ENCODE data around the gene AIG1. TPM values are rescaled to one million over a fixed set of nuclear protein-coding genes. Genes with fewer than 3 reads are reported as not detected.

Gene AIG1
- total RNA-seq, 6 experiments from 2014 or later = 50.7 to 70.5 (median 52.5) TPM

GRCh38 chr6:143346004-143346403 is 285.3 kb downstream of the AIG1 start:
- H3K27me3 Mint-ChIP-seq (ENCODE audit: insufficient read depth) = no peaks in the 10 kb centered on the region
- H3K4me3 Mint-ChIP-seq = no peak overlapping the region
- H3K4me1 Mint-ChIP-seq (ENCODE audit: low read depth) = peaks cover 13% of the 10 kb centered on the region
- no peaks in the 10 kb centered on the region for H3K9me3 Mint-ChIP-seq
- TF ChIP-seq CTCF (IDR thresholded peaks at IDR 0.05) = no peak
- DNase-seq = no peak
- H3K36me3 Mint-ChIP-seq (ENCODE audit: low read depth) = peaks cover 13% of the 10 kb centered on the region
- H3K27ac Mint-ChIP-seq = no peak overlapping the region

GRCh38 chr6:143348531-143348930 is 287.8 kb downstream of the AIG1 start:
- no peak for DNase-seq
- Mint-ChIP-seq H3K27ac (no peak overlapping the region), H3K4me3 (no peak overlapping the region), H3K27me3 (ENCODE audit: insufficient read depth) (no peaks in the 10 kb centered on the region), H3K36me3 (ENCODE audit: low read depth) (peaks cover 6% of the 10 kb centered on the region; the same call in 1 of the 2 replicates), H3K4me1 (ENCODE audit: low read depth) (peaks cover 13% of the 10 kb centered on the region), H3K9me3 (no peaks in the 10 kb centered on the region)
- TF ChIP-seq CTCF (IDR thresholded peaks at IDR 0.05) = no peak

DNA sequence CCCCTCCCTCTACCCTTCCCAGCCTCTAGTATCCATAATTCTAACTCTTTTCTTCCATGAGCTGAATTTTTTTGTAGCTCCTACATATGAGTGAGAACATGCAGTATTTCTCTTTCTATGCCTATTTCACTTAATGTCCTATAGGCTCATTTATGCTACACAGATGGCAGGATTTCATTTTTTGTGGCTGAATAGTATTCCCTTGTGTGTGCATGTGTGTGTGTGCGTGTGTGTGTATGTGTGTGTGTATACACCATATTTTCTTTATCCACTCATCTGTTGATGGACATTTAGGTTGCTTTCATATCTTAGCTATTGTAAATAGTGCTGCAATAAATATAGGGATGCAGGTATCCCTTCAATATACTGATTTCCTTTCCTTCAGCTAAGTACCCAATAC is 288.8 kb downstream of the AIG1 start:
- peaks cover 13% of the 10 kb centered on the region for H3K4me1 Mint-ChIP-seq (ENCODE audit: low read depth)
- H3K36me3 Mint-ChIP-seq (ENCODE audit: low read depth) = peaks cover 6% of the 10 kb centered on the region; the same call in 1 of the 2 replicates

DNA sequence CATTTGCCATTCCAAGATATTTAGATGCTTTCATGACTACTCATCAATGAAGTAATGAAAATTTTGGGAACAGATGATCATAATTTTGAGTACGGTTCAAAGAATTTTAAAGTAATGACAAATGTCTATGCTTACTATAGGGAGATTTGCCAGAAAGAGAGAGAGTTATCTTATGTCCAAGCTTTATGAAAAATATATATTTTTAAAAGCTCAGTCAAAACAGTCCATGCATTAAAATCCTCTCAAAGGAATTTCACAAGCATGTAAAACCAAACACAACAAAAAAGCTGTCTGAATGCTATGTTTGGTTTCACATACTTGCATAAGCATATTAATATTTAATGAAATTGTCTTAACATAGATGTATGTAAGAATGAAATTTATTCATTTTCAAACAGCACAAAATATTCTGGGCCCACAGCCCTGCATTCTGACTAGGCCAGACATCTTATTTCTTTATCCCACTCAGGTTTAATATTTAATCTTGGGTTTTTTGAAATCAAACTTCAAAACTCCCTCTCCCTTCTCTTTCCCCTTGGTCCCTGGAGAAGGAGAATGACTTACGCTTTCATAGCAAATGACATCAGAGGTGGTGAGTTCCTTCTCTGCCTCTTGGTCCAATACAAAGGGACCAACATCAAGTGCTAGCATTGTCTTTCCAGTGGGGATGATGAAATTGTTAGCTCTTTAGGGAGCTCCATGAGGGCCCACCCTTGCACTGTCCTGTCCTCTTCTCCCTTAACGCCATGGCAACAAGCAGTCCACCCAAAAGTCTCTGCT is 295.6 kb downstream of the AIG1 start:
- Mint-ChIP-seq H3K9me3 (peaks cover 5% of the 10 kb centered on the region), H3K27ac (no peak overlapping the region)
- DNase-seq = no peak

More for the DNA sequence above, 288.8 kb downstream of the AIG1 start:
- no peak overlapping the region for H3K27ac Mint-ChIP-seq
- H3K27me3 Mint-ChIP-seq (ENCODE audit: insufficient read depth) = no peaks in the 10 kb centered on the region
- no peak for TF ChIP-seq CTCF (IDR thresholded peaks at IDR 0.05)
- no peak for DNase-seq
- H3K4me3 Mint-ChIP-seq = no peak overlapping the region
- no peaks in the 10 kb centered on the region for H3K9me3 Mint-ChIP-seq

DNA sequence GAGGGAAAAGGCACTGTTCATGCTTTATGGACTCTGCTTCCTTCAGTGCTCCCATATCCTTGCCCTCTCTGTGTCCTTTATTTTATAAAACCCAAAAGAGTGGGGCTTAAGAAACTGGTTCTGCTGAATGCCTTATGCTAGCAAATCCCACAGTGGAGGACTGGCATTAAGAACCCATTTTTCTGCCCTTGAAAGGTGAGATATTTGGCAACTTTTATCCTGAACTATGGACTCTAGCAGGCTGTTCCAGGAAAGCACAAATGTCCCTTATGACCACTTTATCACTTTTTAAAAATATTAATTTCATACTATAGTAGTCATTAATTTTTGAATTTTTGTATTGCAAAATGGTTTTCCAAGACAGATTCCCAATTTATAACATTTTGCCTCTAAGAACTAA is 296.5 kb downstream of the AIG1 start:
- Mint-ChIP-seq H3K4me3 (no peak overlapping the region), H3K27ac (no peak overlapping the region), H3K36me3 (ENCODE audit: low read depth) (no peaks in the 10 kb centered on the region), H3K27me3 (ENCODE audit: insufficient read depth) (peaks cover 7% of the 10 kb centered on the region; the same call in 1 of the 2 replicates), H3K4me1 (ENCODE audit: low read depth) (no peaks in the 10 kb centered on the region), H3K9me3 (peaks cover 5% of the 10 kb centered on the region)
- TF ChIP-seq CTCF (IDR thresholded peaks at IDR 0.05) = no peak
- DNase-seq = no peak

More for the DNA sequence above, 295.6 kb downstream of the AIG1 start:
- Mint-ChIP-seq H3K4me1 (ENCODE audit: low read depth) (no peaks in the 10 kb centered on the region), H3K27me3 (ENCODE audit: insufficient read depth) (peaks cover 5% of the 10 kb centered on the region; the same call in 1 of the 2 replicates), H3K4me3 (no peak overlapping the region), H3K36me3 (ENCODE audit: low read depth) (no peaks in the 10 kb centered on the region)
- TF ChIP-seq CTCF (IDR thresholded peaks at IDR 0.05) = no peak

Measured in HFFc6 (cell line).